SK-N-SH (cell line): ENCODE data around the gene HHATL. TPM values are rescaled to one million over a fixed set of nuclear protein-coding genes. Genes with fewer than 3 reads are reported as not detected.

Experiments
- CTCF ChIA-PET: fragments of 300-600, 350-600 bp; formaldehyde crosslinking; extraction: SDS; loops from one replicate; lab custom pipeline; 2021; lab: Yijun Ruan, JAX
- POLR2A ChIA-PET: fragments of 350-600 bp; sonication (Branson Sonifier 250); formaldehyde crosslinking; extraction: SDS; loops from one replicate; lab custom pipeline; 2020; ENCODE audit warnings: antibody characterized with exemption, inconsistent platforms; lab: Yijun Ruan, JAX
- DNase-seq: peaks from one replicate; pipeline ENCODE4 v3.0.0; 2012
- H2AFZ ChIP-seq: fragments of 200-600 bp; sonication (generic); 2 replicates; pipeline ENCODE4 v1.8.1; 2016; ENCODE audit warnings: antibody characterized with exemption, mild to moderate bottlenecking, low read depth
- H3F3A ChIP-seq: fragments of 200-600 bp; sonication (generic); replicated peaks from 2 replicates; pipeline ENCODE3; 2016; ENCODE audit warnings: antibody characterized with exemption, mild to moderate bottlenecking; ENCODE audit not compliant: insufficient read depth
- H3K27ac ChIP-seq, 2 experiments: fragments of 200-500 bp in 1 of 2; fragments of 200-600 bp in 1 of 2; sonication (Bioruptor generic) in 1 of 2; sonication (generic), shearing (Covaris generic) in 1 of 2; 2 replicates each; pipeline versions ENCODE4 v1.5.1 to v1.6.1; 2014 to 2016; ENCODE audit warnings: low read depth in 2 of 2, inconsistent platforms in 1 of 2, low read length in 1 of 2, mild to moderate bottlenecking in 1 of 2, mixed read lengths in 1 of 2
- H3K27me3 ChIP-seq: fragments of 200-600 bp; sonication (generic), shearing (Covaris generic); 2 replicates; pipeline ENCODE4 v1.6.1; 2016; ENCODE audit warnings: mixed run types; ENCODE audit not compliant: insufficient read depth
- H3K36me3 ChIP-seq, 2 experiments: fragments of 200-500 bp in 1 of 2; fragments of 200-600 bp in 1 of 2; sonication (Bioruptor generic) in 1 of 2; sonication (generic) in 1 of 2; replicated peaks in 1 of 2; 2 replicates each; pipeline versions ENCODE3 to v1.5.1; 2014 to 2016; ENCODE audit warnings: low read length in 1 of 2, mild to moderate bottlenecking in 1 of 2; ENCODE audit not compliant: insufficient read depth in 2 of 2, control insufficient read depth in 1 of 2
- H3K4me1 ChIP-seq, 2 experiments: fragments of 200-500 bp in 1 of 2; fragments of 200-600 bp in 1 of 2; sonication (Bioruptor generic) in 1 of 2; sonication (generic), shearing (Covaris generic) in 1 of 2; 2 replicates each; pipeline versions ENCODE4 v1.5.1 to v1.6.1; 2014 to 2016; ENCODE audit warnings: low read depth in 1 of 2, low read length in 1 of 2, mixed run types in 1 of 2; ENCODE audit not compliant: insufficient read depth in 2 of 2, control insufficient read depth in 1 of 2
- H3K4me2 ChIP-seq: fragments of 200-600 bp; sonication (generic), shearing (Covaris generic); 2 replicates; pipeline ENCODE4 v1.6.1; 2017; ENCODE audit warnings: mixed run types
- H3K4me3 ChIP-seq, 2 experiments: fragments of 200-500 bp in 1 of 2; fragments of 200-600 bp in 1 of 2; sonication (Bioruptor generic) in 1 of 2; sonication (generic), shearing (Covaris generic) in 1 of 2; 2 replicates each; pipeline versions ENCODE4 v1.5.1 to v1.8.1; 2014 to 2016; ENCODE audit warnings: low read depth in 2 of 2, inconsistent platforms in 1 of 2, low read length in 1 of 2, mild to moderate bottlenecking in 1 of 2, mixed read lengths in 1 of 2, moderate library complexity in 1 of 2
- H3K79me2 ChIP-seq: fragments of 200-600 bp; sonication (generic); 2 replicates; pipeline ENCODE4 v1.8.1; 2017; ENCODE audit warnings: mild to moderate bottlenecking; ENCODE audit not compliant: insufficient read depth
- H3K9ac ChIP-seq: fragments of 200-600 bp; sonication (generic); 2 replicates; pipeline ENCODE4 v1.6.1; 2017; ENCODE audit warnings: mixed run types
- H3K9me2 ChIP-seq: fragments of 200-600 bp; sonication (generic); 2 replicates; pipeline ENCODE4 v1.6.1; 2017; ENCODE audit warnings: mixed run types
- H3K9me3 ChIP-seq: fragments of 200-600 bp; sonication (generic); 2 replicates; pipeline ENCODE4 v1.6.1; 2017; ENCODE audit warnings: mixed run types, mild to moderate bottlenecking, moderate library complexity
- H4K20me1 ChIP-seq: fragments of 200-600 bp; sonication (generic); 2 replicates; pipeline ENCODE4 v1.6.1; 2017; ENCODE audit warnings: mild to moderate bottlenecking, mixed run types; ENCODE audit not compliant: insufficient read depth
- ELF1 ChIP-seq: IDR thresholded peaks from 2 replicates; pipeline ENCODE4 v1.4.0; 2012
- EP300 ChIP-seq, 2 experiments: IDR thresholded peaks; 2 replicates each; pipeline versions ENCODE4 v1.4.0 to v1.6.1; 2012; ENCODE audit warnings: borderline replicate concordance in 1 of 2, low read depth in 1 of 2, low read length in 1 of 2
- FOSL2 ChIP-seq: IDR thresholded peaks from 2 replicates; pipeline ENCODE4 v1.4.0; 2012; ENCODE audit warnings: low read depth, mild to moderate bottlenecking, moderate library complexity, borderline replicate concordance
- GABPA ChIP-seq: IDR thresholded peaks from 2 replicates; pipeline ENCODE4 v1.4.0; 2012; ENCODE audit warnings: low read depth, mild to moderate bottlenecking
- IRF3 ChIP-seq: fragments of 150-350 bp; IDR thresholded peaks from 2 replicates; pipeline ENCODE4 v1.6.1; 2016; ENCODE audit warnings: mild to moderate bottlenecking, low read depth, low read length
- JUND ChIP-seq: IDR thresholded peaks from 2 replicates; pipeline ENCODE4 v1.4.0; 2012
- POLR2AphosphoS5 ChIP-seq: IDR thresholded peaks from 2 replicates; pipeline ENCODE4 v1.6.1; 2012; ENCODE audit warnings: low read depth, low read length
- RAD21 ChIP-seq: IDR thresholded peaks from 2 replicates; pipeline ENCODE4 v1.6.1; 2012; ENCODE audit warnings: mild to moderate bottlenecking, low read length
- RCOR1 ChIP-seq: fragments of 150-350 bp; IDR thresholded peaks from 2 replicates; pipeline ENCODE4 v1.6.1; 2017; ENCODE audit warnings: antibody characterized with exemption, low read length
- RFX5 ChIP-seq: IDR thresholded peaks from 2 replicates; pipeline ENCODE4 v1.6.1; 2012; ENCODE audit warnings: mild to moderate bottlenecking, improper control_type of control experiment, low read length
- RXRA ChIP-seq: IDR thresholded peaks from 2 replicates; pipeline ENCODE4 v1.4.0; 2012; ENCODE audit warnings: low read depth, mild to moderate bottlenecking, borderline replicate concordance
- SIN3A ChIP-seq: IDR thresholded peaks from 2 replicates; pipeline ENCODE4 v1.6.1; 2012; ENCODE audit warnings: low read depth, mild to moderate bottlenecking, low read length, moderate library complexity, borderline replicate concordance
- TAF1 ChIP-seq: IDR thresholded peaks from 2 replicates; pipeline ENCODE4 v1.6.1; 2012; ENCODE audit warnings: low read depth, mild to moderate bottlenecking, low read length, moderate library complexity, borderline replicate concordance
- USF2 ChIP-seq: fragments of 150-350 bp; IDR thresholded peaks from 2 replicates; pipeline ENCODE4 v1.6.1; 2017; ENCODE audit warnings: antibody characterized with exemption, low read length, low read depth, borderline replicate concordance
- YY1 ChIP-seq: IDR thresholded peaks from 2 replicates; pipeline ENCODE4 v1.4.0; 2012; ENCODE audit warnings: low read depth, mild to moderate bottlenecking
- WGBS: methylation state at CpG from one replicate; pipeline ENCODE4 v1.1.6; 2017; ENCODE audit warnings: low lambda C conversion rate; 5-methylcytosine and 5-hydroxymethylcytosine counted together
- polyA plus RNA-seq, 3 experiments: library from polyadenylated mRNA; depleted of rRNA; stranded (reverse); fragments of >200 nt; gene quantifications; 2 replicates each; pipeline ENCODE4 v1.2.3, GENCODE V29; 2012
- TF ChIP-seq, protein P1 (sequence below): fragments of 200-600 bp; sonication (generic); IDR thresholded peaks from 2 replicates; pipeline ENCODE4 v1.6.1; 2017; ENCODE audit warnings: antibody characterized with exemption, mild to moderate bottlenecking, moderate library complexity
- TF ChIP-seq, protein P2 (sequence below): IDR thresholded peaks from 2 replicates; pipeline ENCODE4 v1.4.0; 2012; ENCODE audit warnings: low read depth

Gene HHATL
- polyA plus RNA-seq, 1 of the 3 experiments (the other 2 are of a cell fraction), result not detected

GRCh38 chr3:42702982-42703694, 540 bp upstream of the HHATL start:
- TF ChIP-seq RXRA, result no peak
- no peak for TF ChIP-seq EP300 (IDR thresholded peaks at IDR 0.05; ENCODE audit: borderline replicate concordance in 1 of 2, low read depth in 1 of 2, low read length in 1 of 2)
- no peak for TF ChIP-seq FOSL2
- no peak for TF ChIP-seq RFX5
- no peak for TF ChIP-seq JUND
- TF ChIP-seq RAD21, result no peak
- no peak for TF ChIP-seq ELF1
- no peak for TF ChIP-seq SIN3A
- no peak for TF ChIP-seq POLR2AphosphoS5
- no peak for TF ChIP-seq YY1
- no peak for TF ChIP-seq IRF3
- TF ChIP-seq, protein P1, sequence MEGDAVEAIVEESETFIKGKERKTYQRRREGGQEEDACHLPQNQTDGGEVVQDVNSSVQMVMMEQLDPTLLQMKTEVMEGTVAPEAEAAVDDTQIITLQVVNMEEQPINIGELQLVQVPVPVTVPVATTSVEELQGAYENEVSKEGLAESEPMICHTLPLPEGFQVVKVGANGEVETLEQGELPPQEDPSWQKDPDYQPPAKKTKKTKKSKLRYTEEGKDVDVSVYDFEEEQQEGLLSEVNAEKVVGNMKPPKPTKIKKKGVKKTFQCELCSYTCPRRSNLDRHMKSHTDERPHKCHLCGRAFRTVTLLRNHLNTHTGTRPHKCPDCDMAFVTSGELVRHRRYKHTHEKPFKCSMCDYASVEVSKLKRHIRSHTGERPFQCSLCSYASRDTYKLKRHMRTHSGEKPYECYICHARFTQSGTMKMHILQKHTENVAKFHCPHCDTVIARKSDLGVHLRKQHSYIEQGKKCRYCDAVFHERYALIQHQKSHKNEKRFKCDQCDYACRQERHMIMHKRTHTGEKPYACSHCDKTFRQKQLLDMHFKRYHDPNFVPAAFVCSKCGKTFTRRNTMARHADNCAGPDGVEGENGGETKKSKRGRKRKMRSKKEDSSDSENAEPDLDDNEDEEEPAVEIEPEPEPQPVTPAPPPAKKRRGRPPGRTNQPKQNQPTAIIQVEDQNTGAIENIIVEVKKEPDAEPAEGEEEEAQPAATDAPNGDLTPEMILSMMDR, result no peak
- no peak for TF ChIP-seq USF2
- no peak for TF ChIP-seq RCOR1
- TF ChIP-seq GABPA, result no peak
- no peak for TF ChIP-seq TAF1
- TF ChIP-seq, protein P2, sequence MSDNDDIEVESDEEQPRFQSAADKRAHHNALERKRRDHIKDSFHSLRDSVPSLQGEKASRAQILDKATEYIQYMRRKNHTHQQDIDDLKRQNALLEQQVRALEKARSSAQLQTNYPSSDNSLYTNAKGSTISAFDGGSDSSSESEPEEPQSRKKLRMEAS, result no peak
- ChIA-PET CTCF (interaction anchor here (1.0 to 2.1 kb wide), 2 partner anchors 26 to 41 kb away, joined by 3 to 6 read pairs; no protein-coding TSS in a partner anchor), POLR2A (no interaction called here)
- Histone ChIP-seq H3K27ac (no peak overlapping the region), H3K36me3 (no peaks in the 10 kb centered on the region), H3K4me3 (no peak overlapping the region), H3F3A (no peaks in the 10 kb centered on the region), H4K20me1 (no peaks in the 10 kb centered on the region), H3K79me2 (no peaks in the 10 kb centered on the region), H3K4me2 (no peak overlapping the region), H3K27me3 (0 out of 2 replicates have a peak, but pooled peaks cover 4% of the 10 kb centered on the region), H3K4me1 (no peaks in the 10 kb centered on the region; a peak in 1 of 4 replicates), H3K9me2 (no peaks in the 10 kb centered on the region), H3K9ac (no peak overlapping the region), H2AFZ (no peak overlapping the region), H3K9me3 (no peaks in the 10 kb centered on the region)
- 89% methylated on average over 3 of the region's 6 CpGs for WGBS
- DNase-seq, result peak; percentile 13
